ENCODE results near the gene CEP104.
"Not testable (repeated sequence)": the region's sequence is repeated elsewhere in the genome, so short reads cannot be mapped to it uniquely, and the experiment has no call there.

CEP104 gene

DNA sequence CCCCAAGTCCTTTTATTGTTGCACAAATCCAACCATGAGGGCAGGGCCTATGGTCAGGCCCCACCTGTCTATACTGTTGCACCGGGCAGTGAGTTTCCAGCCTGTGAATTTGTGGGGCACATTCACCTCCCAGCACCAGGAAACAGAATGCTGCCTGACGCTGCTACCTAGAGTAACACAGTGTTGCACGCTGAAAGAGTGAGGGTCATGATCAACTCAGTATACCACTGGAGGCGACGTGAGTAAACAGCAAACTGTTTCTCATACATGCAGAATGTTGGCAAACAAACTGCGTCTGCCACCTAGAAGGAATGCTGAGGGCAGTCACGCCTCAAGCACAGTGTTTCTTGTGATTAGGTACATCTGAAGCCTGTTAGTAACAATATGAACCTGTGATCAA, 47.3 kb downstream of the CEP104 start:
- Histone ChIP-seq H3K27ac (replicated peaks) (no peak overlapping the region), H3K4me3 (replicated peaks; ENCODE audit: insufficient read depth, low read length) (no peak overlapping the region), H3K27me3 (ENCODE audit: insufficient read depth, poor library complexity, severe bottlenecking) (no peaks in the 10 kb centered on the region)
- no peak for TF ChIP-seq GABPA (IDR thresholded peaks at IDR 0.05; ENCODE audit: low read depth)
- TF ChIP-seq, protein P1, sequence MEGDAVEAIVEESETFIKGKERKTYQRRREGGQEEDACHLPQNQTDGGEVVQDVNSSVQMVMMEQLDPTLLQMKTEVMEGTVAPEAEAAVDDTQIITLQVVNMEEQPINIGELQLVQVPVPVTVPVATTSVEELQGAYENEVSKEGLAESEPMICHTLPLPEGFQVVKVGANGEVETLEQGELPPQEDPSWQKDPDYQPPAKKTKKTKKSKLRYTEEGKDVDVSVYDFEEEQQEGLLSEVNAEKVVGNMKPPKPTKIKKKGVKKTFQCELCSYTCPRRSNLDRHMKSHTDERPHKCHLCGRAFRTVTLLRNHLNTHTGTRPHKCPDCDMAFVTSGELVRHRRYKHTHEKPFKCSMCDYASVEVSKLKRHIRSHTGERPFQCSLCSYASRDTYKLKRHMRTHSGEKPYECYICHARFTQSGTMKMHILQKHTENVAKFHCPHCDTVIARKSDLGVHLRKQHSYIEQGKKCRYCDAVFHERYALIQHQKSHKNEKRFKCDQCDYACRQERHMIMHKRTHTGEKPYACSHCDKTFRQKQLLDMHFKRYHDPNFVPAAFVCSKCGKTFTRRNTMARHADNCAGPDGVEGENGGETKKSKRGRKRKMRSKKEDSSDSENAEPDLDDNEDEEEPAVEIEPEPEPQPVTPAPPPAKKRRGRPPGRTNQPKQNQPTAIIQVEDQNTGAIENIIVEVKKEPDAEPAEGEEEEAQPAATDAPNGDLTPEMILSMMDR (IDR thresholded peaks at IDR 0.05; ENCODE audit: insufficient read depth, low read length), result no peak
- TF ChIP-seq, protein P2, sequence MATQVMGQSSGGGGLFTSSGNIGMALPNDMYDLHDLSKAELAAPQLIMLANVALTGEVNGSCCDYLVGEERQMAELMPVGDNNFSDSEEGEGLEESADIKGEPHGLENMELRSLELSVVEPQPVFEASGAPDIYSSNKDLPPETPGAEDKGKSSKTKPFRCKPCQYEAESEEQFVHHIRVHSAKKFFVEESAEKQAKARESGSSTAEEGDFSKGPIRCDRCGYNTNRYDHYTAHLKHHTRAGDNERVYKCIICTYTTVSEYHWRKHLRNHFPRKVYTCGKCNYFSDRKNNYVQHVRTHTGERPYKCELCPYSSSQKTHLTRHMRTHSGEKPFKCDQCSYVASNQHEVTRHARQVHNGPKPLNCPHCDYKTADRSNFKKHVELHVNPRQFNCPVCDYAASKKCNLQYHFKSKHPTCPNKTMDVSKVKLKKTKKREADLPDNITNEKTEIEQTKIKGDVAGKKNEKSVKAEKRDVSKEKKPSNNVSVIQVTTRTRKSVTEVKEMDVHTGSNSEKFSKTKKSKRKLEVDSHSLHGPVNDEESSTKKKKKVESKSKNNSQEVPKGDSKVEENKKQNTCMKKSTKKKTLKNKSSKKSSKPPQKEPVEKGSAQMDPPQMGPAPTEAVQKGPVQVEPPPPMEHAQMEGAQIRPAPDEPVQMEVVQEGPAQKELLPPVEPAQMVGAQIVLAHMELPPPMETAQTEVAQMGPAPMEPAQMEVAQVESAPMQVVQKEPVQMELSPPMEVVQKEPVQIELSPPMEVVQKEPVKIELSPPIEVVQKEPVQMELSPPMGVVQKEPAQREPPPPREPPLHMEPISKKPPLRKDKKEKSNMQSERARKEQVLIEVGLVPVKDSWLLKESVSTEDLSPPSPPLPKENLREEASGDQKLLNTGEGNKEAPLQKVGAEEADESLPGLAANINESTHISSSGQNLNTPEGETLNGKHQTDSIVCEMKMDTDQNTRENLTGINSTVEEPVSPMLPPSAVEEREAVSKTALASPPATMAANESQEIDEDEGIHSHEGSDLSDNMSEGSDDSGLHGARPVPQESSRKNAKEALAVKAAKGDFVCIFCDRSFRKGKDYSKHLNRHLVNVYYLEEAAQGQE (IDR thresholded peaks at IDR 0.05; ENCODE audit: insufficient replicate concordance, low read depth), result no peak
- TF ChIP-seq SPI1 (IDR thresholded peaks at IDR 0.05; ENCODE audit: borderline replicate concordance, low read depth), result no peak
- TF ChIP-seq POLR2AphosphoS5 (IDR thresholded peaks at IDR 0.05; ENCODE audit: low read depth), result no peak
- DNase-seq (ENCODE audit: low read depth in 1 of 2, low spot score in 1 of 2), result no peak

DNA sequence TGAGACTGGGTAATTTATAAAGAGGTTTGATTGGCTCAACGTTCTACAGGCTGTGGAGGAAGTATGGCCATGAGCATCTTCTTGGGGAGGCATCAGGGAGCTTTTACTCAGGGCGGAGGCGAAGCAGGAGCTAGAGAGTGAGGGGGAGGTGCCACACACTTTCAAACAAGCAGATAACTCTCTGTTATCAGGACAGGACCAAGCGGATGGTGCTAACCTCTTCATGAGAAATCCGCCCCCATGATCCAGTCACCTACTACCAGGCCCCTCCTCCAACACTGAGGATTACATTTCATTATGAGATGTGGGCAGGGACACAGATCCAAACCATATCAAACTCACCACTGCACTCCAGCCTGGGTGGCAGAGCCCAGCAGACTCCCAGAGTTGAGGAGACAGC, 49.2 kb downstream of the CEP104 start:
- H3K4me3 ChIP-seq (replicated peaks; ENCODE audit: insufficient read depth, low read length), result no peak overlapping the region
- no peak for DNase-seq (ENCODE audit: low read depth in 1 of 2, low spot score in 1 of 2)
- no peak overlapping the region for H3K27ac ChIP-seq (replicated peaks)
- no peaks in the 10 kb centered on the region for H3K27me3 ChIP-seq (ENCODE audit: insufficient read depth, poor library complexity, severe bottlenecking)
- no peak for TF ChIP-seq POLR2AphosphoS5 (IDR thresholded peaks at IDR 0.05; ENCODE audit: low read depth)
- TF ChIP-seq GABPA (IDR thresholded peaks at IDR 0.05; ENCODE audit: low read depth), result no peak
- TF ChIP-seq SPI1 (IDR thresholded peaks at IDR 0.05; ENCODE audit: borderline replicate concordance, low read depth), result no peak
- TF ChIP-seq, protein P1 (IDR thresholded peaks at IDR 0.05; ENCODE audit: insufficient read depth, low read length), result no peak
- TF ChIP-seq, protein P2 (IDR thresholded peaks at IDR 0.05; ENCODE audit: insufficient replicate concordance, low read depth), result no peak

DNA sequence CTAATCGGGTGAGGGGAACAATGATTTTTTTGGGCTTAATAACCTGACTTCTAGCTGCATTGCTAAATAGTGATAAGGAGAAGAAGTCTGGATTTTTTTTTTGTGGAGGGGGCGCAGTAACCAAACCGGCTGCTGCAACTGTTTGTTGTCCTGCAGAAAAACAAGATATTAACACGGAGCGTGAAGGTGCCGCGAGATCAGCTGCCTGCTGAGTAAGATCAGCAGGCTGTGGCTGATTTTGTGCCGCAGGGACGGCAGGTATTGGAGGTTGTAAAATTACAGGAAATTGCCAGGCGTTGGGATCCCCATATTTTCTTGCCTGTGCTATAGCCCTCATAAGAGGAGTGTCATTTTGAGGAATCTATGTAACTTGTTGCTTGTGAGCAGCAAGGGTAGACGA, 52.0 kb downstream of the CEP104 start:
- TF ChIP-seq, protein P2 (IDR thresholded peaks at IDR 0.05; ENCODE audit: insufficient replicate concordance, low read depth), result no peak
- TF ChIP-seq, protein P1 (IDR thresholded peaks at IDR 0.05; ENCODE audit: insufficient read depth, low read length), result no peak
- TF ChIP-seq SPI1 (IDR thresholded peaks at IDR 0.05; ENCODE audit: borderline replicate concordance, low read depth) (no peak), GABPA (IDR thresholded peaks at IDR 0.05; ENCODE audit: low read depth) (no peak), POLR2AphosphoS5 (IDR thresholded peaks at IDR 0.05; ENCODE audit: low read depth) (no peak)
- H3K27me3 ChIP-seq (ENCODE audit: insufficient read depth, poor library complexity, severe bottlenecking), result no peaks in the 10 kb centered on the region
- DNase-seq (ENCODE audit: low read depth in 1 of 2, low spot score in 1 of 2), result no peak
- H3K27ac ChIP-seq (replicated peaks), result no peak overlapping the region
- no peak overlapping the region for H3K4me3 ChIP-seq (replicated peaks; ENCODE audit: insufficient read depth, low read length)

DNA sequence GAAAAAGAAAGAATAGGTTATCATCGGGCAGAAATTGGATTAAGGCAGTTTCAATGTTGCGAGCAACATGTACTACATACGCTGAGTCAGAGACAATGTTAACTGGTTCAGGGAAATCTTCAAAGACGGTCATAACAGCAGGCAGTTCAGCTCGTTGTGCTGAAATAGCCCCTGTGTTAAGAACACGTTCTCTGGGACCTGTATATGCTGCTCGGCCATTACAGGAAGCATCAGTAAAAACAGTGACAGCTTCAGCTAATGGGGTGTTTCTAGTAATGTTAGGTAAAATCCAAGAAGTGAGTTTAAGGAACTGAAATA, 52.4 kb downstream of the CEP104 start:
- H3K27ac ChIP-seq (replicated peaks); DNase-seq (ENCODE audit: low read depth in 1 of 2, low spot score in 1 of 2): not testable (repeated sequence)

More for the DNA sequence above, 52.4 kb downstream of the CEP104 start:
- H3K27me3 ChIP-seq (ENCODE audit: insufficient read depth, poor library complexity, severe bottlenecking); H3K4me3 ChIP-seq (replicated peaks; ENCODE audit: insufficient read depth, low read length): not testable (repeated sequence)

Data from HL-60 (cell line).